ENCODE results near the gene METTL25. TPM values are rescaled to one million over a fixed set of nuclear protein-coding genes. Genes with fewer than 3 reads are reported as not detected.

METTL25 gene
- total RNA-seq, 1 donor from 2014 or later = 21.6 TPM

GRCh38 chr12:82470906-82471512 lies 112.7 kb downstream of the METTL25 start:
- no peak for DNase-seq (ENCODE audit: low read depth)

- no peak for DNase-seq (ENCODE audit: low read depth)
Measured at GRCh38 chr12:82473111-82473754, 114.9 kb downstream of the METTL25 start.

- DNase-seq (ENCODE audit: low read depth) = no peak
Measured at GRCh38 chr12:82474181-82474797, 116.0 kb downstream of the METTL25 start.

- peak; percentile 53 for DNase-seq (ENCODE audit: low read depth)
Measured at GRCh38 chr12:82474798-82475184, 116.5 kb downstream of the METTL25 start.

- DNase-seq (ENCODE audit: low read depth) = no peak
Measured at GRCh38 chr12:82475211-82475610, 116.9 kb downstream of the METTL25 start.

GRCh38 chr12:82476511-82476910 lies 118.2 kb downstream of the METTL25 start:
- DNase-seq (ENCODE audit: low read depth) = no peak

GRCh38 chr12:82479511-82479910 lies 121.2 kb downstream of the METTL25 start:
- peak; percentile 64 for DNase-seq (ENCODE audit: low read depth)

- DNase-seq (ENCODE audit: low read depth) = no peak
Measured at GRCh38 chr12:82480606-82481005, 122.3 kb downstream of the METTL25 start.

GRCh38 chr12:82481954-82482353 lies 123.6 kb downstream of the METTL25 start:
- no peak for DNase-seq (ENCODE audit: low read depth)

GRCh38 chr12:82486524-82487235 lies 128.4 kb downstream of the METTL25 start:
- peak; percentile 26 for DNase-seq (ENCODE audit: low read depth)

GRCh38 chr12:82504409-82504808 lies 146.1 kb downstream of the METTL25 start:
- peak; percentile 5 for DNase-seq (ENCODE audit: low read depth)

- no peak for DNase-seq (ENCODE audit: low read depth)
Measured at GRCh38 chr12:82505150-82505549, 146.8 kb downstream of the METTL25 start.

- DNase-seq (ENCODE audit: low read depth) = no peak
Measured at GRCh38 chr12:82507686-82508085, 149.4 kb downstream of the METTL25 start.

- DNase-seq (ENCODE audit: low read depth) = no peak
Measured at GRCh38 chr12:82510386-82510785, 152.1 kb downstream of the METTL25 start.

- no peak for DNase-seq (ENCODE audit: low read depth)
Measured at GRCh38 chr12:82514880-82515279, 156.6 kb downstream of the METTL25 start.

- no peak for DNase-seq (ENCODE audit: low read depth)
Measured at GRCh38 chr12:82515652-82516051, 157.3 kb downstream of the METTL25 start.

GRCh38 chr12:82517027-82517426 lies 158.7 kb downstream of the METTL25 start:
- peak; percentile 17 for DNase-seq (ENCODE audit: low read depth)

GRCh38 chr12:82517808-82518207 lies 159.5 kb downstream of the METTL25 start:
- no peak for DNase-seq (ENCODE audit: low read depth)

- DNase-seq (ENCODE audit: low read depth) = no peak
Measured at GRCh38 chr12:82519510-82519909, 161.2 kb downstream of the METTL25 start.

- DNase-seq (ENCODE audit: low read depth) = no peak
Measured at GRCh38 chr12:82522285-82522684, 164.0 kb downstream of the METTL25 start.

- no peak for DNase-seq (ENCODE audit: low read depth)
Measured at GRCh38 chr12:82522762-82523161, 164.4 kb downstream of the METTL25 start.

- peak; percentile 80 for DNase-seq (ENCODE audit: low read depth)
Measured at GRCh38 chr12:82523996-82524395, 165.7 kb downstream of the METTL25 start.

- DNase-seq (ENCODE audit: low read depth) = peak; percentile 40
Measured at GRCh38 chr12:82524641-82525040, 166.3 kb downstream of the METTL25 start.
